SK-N-SH (cell line): ENCODE measurements around the gene FBXO31. TPM values are rescaled to one million over a fixed set of nuclear protein-coding genes. Genes with fewer than 3 reads are reported as not detected.

Source experiments
- CTCF ChIA-PET: fragments of 300-600, 350-600 bp; formaldehyde crosslinking; extraction: SDS; loops from one replicate; lab custom pipeline; 2021; lab: Yijun Ruan, JAX
- POLR2A ChIA-PET: fragments of 350-600 bp; sonication (Branson Sonifier 250); formaldehyde crosslinking; extraction: SDS; loops from one replicate; lab custom pipeline; 2020; ENCODE audit warnings: antibody characterized with exemption, inconsistent platforms; lab: Yijun Ruan, JAX
- DNase-seq: peaks from one replicate; pipeline ENCODE4 v3.0.0; 2012
- H2AFZ ChIP-seq: fragments of 200-600 bp; sonication (generic); 2 replicates; pipeline ENCODE4 v1.8.1; 2016; ENCODE audit warnings: antibody characterized with exemption, mild to moderate bottlenecking, low read depth
- H3F3A ChIP-seq: fragments of 200-600 bp; sonication (generic); replicated peaks from 2 replicates; pipeline ENCODE3; 2016; ENCODE audit warnings: antibody characterized with exemption, mild to moderate bottlenecking; ENCODE audit not compliant: insufficient read depth
- H3K27ac ChIP-seq, 2 experiments: fragments of 200-500 bp in 1 of 2; fragments of 200-600 bp in 1 of 2; sonication (Bioruptor generic) in 1 of 2; sonication (generic), shearing (Covaris generic) in 1 of 2; 2 replicates each; pipeline versions ENCODE4 v1.5.1 to v1.6.1; 2014 to 2016; ENCODE audit warnings: low read depth in 2 of 2, inconsistent platforms in 1 of 2, low read length in 1 of 2, mild to moderate bottlenecking in 1 of 2, mixed read lengths in 1 of 2
- H3K27me3 ChIP-seq: fragments of 200-600 bp; sonication (generic), shearing (Covaris generic); 2 replicates; pipeline ENCODE4 v1.6.1; 2016; ENCODE audit warnings: mixed run types; ENCODE audit not compliant: insufficient read depth
- H3K36me3 ChIP-seq, 2 experiments: fragments of 200-500 bp in 1 of 2; fragments of 200-600 bp in 1 of 2; sonication (Bioruptor generic) in 1 of 2; sonication (generic) in 1 of 2; replicated peaks in 1 of 2; 2 replicates each; pipeline versions ENCODE3 to v1.5.1; 2014 to 2016; ENCODE audit warnings: low read length in 1 of 2, mild to moderate bottlenecking in 1 of 2; ENCODE audit not compliant: insufficient read depth in 2 of 2, control insufficient read depth in 1 of 2
- H3K4me1 ChIP-seq, 2 experiments: fragments of 200-500 bp in 1 of 2; fragments of 200-600 bp in 1 of 2; sonication (Bioruptor generic) in 1 of 2; sonication (generic), shearing (Covaris generic) in 1 of 2; 2 replicates each; pipeline versions ENCODE4 v1.5.1 to v1.6.1; 2014 to 2016; ENCODE audit warnings: low read depth in 1 of 2, low read length in 1 of 2, mixed run types in 1 of 2; ENCODE audit not compliant: insufficient read depth in 2 of 2, control insufficient read depth in 1 of 2
- H3K4me2 ChIP-seq: fragments of 200-600 bp; sonication (generic), shearing (Covaris generic); 2 replicates; pipeline ENCODE4 v1.6.1; 2017; ENCODE audit warnings: mixed run types
- H3K4me3 ChIP-seq, 2 experiments: fragments of 200-500 bp in 1 of 2; fragments of 200-600 bp in 1 of 2; sonication (Bioruptor generic) in 1 of 2; sonication (generic), shearing (Covaris generic) in 1 of 2; 2 replicates each; pipeline versions ENCODE4 v1.5.1 to v1.8.1; 2014 to 2016; ENCODE audit warnings: low read depth in 2 of 2, inconsistent platforms in 1 of 2, low read length in 1 of 2, mild to moderate bottlenecking in 1 of 2, mixed read lengths in 1 of 2, moderate library complexity in 1 of 2
- H3K79me2 ChIP-seq: fragments of 200-600 bp; sonication (generic); 2 replicates; pipeline ENCODE4 v1.8.1; 2017; ENCODE audit warnings: mild to moderate bottlenecking; ENCODE audit not compliant: insufficient read depth
- H3K9ac ChIP-seq: fragments of 200-600 bp; sonication (generic); 2 replicates; pipeline ENCODE4 v1.6.1; 2017; ENCODE audit warnings: mixed run types
- H3K9me2 ChIP-seq: fragments of 200-600 bp; sonication (generic); 2 replicates; pipeline ENCODE4 v1.6.1; 2017; ENCODE audit warnings: mixed run types
- H3K9me3 ChIP-seq: fragments of 200-600 bp; sonication (generic); 2 replicates; pipeline ENCODE4 v1.6.1; 2017; ENCODE audit warnings: mixed run types, mild to moderate bottlenecking, moderate library complexity
- H4K20me1 ChIP-seq: fragments of 200-600 bp; sonication (generic); 2 replicates; pipeline ENCODE4 v1.6.1; 2017; ENCODE audit warnings: mild to moderate bottlenecking, mixed run types; ENCODE audit not compliant: insufficient read depth
- CHD2 ChIP-seq: fragments of 150-350 bp; IDR thresholded peaks from 2 replicates; pipeline ENCODE4 v1.6.1; 2018; ENCODE audit warnings: low read length; ENCODE audit not compliant: partially characterized antibody
- ELF1 ChIP-seq: IDR thresholded peaks from 2 replicates; pipeline ENCODE4 v1.4.0; 2012
- EP300 ChIP-seq, 2 experiments: IDR thresholded peaks; 2 replicates each; pipeline versions ENCODE4 v1.4.0 to v1.6.1; 2012; ENCODE audit warnings: borderline replicate concordance in 1 of 2, low read depth in 1 of 2, low read length in 1 of 2
- EZH2phosphoT487 ChIP-seq: fragments of 200-600 bp; sonication (generic); IDR thresholded peaks from 2 replicates; pipeline ENCODE4 v1.6.1; 2017; ENCODE audit warnings: low read depth, mixed run types, mild to moderate bottlenecking, antibody characterized with exemption, moderate library complexity, borderline replicate concordance
- GATA2 ChIP-seq: sonication (generic); formaldehyde crosslinking; IDR thresholded peaks from 2 replicates; pipeline ENCODE4 v1.5.0; 2020; ENCODE audit warnings: mild to moderate bottlenecking, missing genetic modification reagents
- JUND ChIP-seq: IDR thresholded peaks from 2 replicates; pipeline ENCODE4 v1.4.0; 2012
- MEF2A ChIP-seq: IDR thresholded peaks from 2 replicates; pipeline ENCODE4 v1.4.0; 2012; ENCODE audit warnings: low read depth, borderline replicate concordance
- MXI1 ChIP-seq: IDR thresholded peaks from 2 replicates; pipeline ENCODE4 v1.6.1; 2012; ENCODE audit warnings: mild to moderate bottlenecking, low read depth, low read length, improper control_type of control experiment
- RFX5 ChIP-seq: IDR thresholded peaks from 2 replicates; pipeline ENCODE4 v1.6.1; 2012; ENCODE audit warnings: mild to moderate bottlenecking, improper control_type of control experiment, low read length
- RXRA ChIP-seq: IDR thresholded peaks from 2 replicates; pipeline ENCODE4 v1.4.0; 2012; ENCODE audit warnings: low read depth, mild to moderate bottlenecking, borderline replicate concordance
- SMC3 ChIP-seq: IDR thresholded peaks from 2 replicates; pipeline ENCODE4 v1.6.1; 2012; ENCODE audit warnings: low read depth, low read length, improper control_type of control experiment
- TCF12 ChIP-seq: IDR thresholded peaks from 2 replicates; pipeline ENCODE4 v1.4.0; 2012
- TEAD4 ChIP-seq: IDR thresholded peaks from 2 replicates; pipeline ENCODE4 v1.4.0; 2012; ENCODE audit warnings: mild to moderate bottlenecking, borderline replicate concordance; ENCODE audit not compliant: insufficient read depth
- YY1 ChIP-seq: IDR thresholded peaks from 2 replicates; pipeline ENCODE4 v1.4.0; 2012; ENCODE audit warnings: low read depth, mild to moderate bottlenecking
- WGBS: methylation state at CpG from one replicate; pipeline ENCODE4 v1.1.6; 2017; ENCODE audit warnings: low lambda C conversion rate; 5-methylcytosine and 5-hydroxymethylcytosine counted together
- polyA plus RNA-seq, 3 experiments: library from polyadenylated mRNA; depleted of rRNA; stranded (reverse); fragments of >200 nt; gene quantifications; 2 replicates each; pipeline ENCODE4 v1.2.3, GENCODE V29; 2012
- TF ChIP-seq, protein P1 (sequence below): IDR thresholded peaks from 2 replicates; pipeline ENCODE4 v1.4.0; 2012; ENCODE audit warnings: low read depth
- TF ChIP-seq, protein P2 (sequence below): IDR thresholded peaks from 2 replicates; pipeline ENCODE4 v1.4.0; 2012; ENCODE audit warnings: low read depth, borderline replicate concordance
- TF ChIP-seq, protein P3 (sequence below): fragments of 150-350 bp; IDR thresholded peaks from 2 replicates; pipeline ENCODE4 v1.6.1; 2016; ENCODE audit warnings: mild to moderate bottlenecking, low read depth, low read length
- TF ChIP-seq, protein P4 (sequence below): IDR thresholded peaks from 2 replicates; pipeline ENCODE4; 2012

The FBXO31 gene
- polyA plus RNA-seq, 1 of the 3 experiments (the other 2 are of a cell fraction): 14.2 TPM

DNA sequence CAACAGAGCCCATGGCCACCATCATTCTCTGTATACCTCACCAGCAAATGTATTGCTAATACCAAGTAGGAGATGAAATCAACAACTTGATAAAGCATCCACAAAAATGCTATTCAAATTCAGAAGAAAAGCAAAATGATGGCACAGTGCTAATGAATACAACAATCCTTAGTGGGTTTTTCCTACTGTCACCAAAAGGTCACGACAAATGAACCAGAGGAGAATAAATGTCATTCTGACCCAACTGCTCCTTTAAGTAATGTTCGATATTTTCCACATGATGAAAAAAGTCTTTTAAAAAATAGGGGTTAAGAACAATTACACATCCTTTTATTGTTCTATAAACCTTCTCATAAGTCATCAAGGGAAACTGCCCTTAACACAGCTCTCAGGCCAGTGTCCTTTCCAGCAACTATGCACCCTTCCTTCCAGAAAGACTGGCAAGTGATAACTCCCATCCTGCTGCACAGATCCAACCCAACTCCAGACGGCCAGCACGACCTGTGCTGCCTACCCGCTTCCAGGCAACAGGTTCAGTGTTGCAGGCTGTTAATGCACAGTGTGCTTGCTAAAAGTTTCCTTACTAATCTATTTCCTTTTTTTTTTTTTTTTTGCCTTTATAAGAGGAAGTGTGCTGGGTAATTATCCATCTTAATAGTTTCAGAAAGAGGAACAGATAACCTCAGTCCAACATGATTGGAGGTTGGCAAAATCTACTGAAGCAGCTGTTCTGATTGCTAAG lies 15.4 kb downstream of the FBXO31 start:
- Histone ChIP-seq H3K9me2 (no peaks in the 10 kb centered on the region), H3K4me3 (no peak overlapping the region), H3K9ac (no peak overlapping the region), H3K4me1 (peaks cover 15 to 58% of the 10 kb centered on the region in 2 experiments; a peak in 2 of 4 replicates), H3F3A (no peaks in the 10 kb centered on the region), H2AFZ (no peak overlapping the region), H3K4me2 (no peak overlapping the region), H3K27ac (peak overlapping the region in 1 of 2 experiments; percentile 59; a peak in 2 of 4 replicates), H3K36me3 (peaks cover 0 to under 1% of the 10 kb centered on the region in 2 experiments), H3K9me3 (no peaks in the 10 kb centered on the region), H3K79me2 (peaks cover 85% of the 10 kb centered on the region), H4K20me1 (peaks cover 48% of the 10 kb centered on the region), H3K27me3 (no peaks in the 10 kb centered on the region)
- TF ChIP-seq JUND (no peak), CHD2 (no peak), GATA2 (no peak), RFX5 (no peak), SMC3 (no peak), EZH2phosphoT487 (no peak), MXI1 (no peak), EP300 (IDR thresholded peaks at IDR 0.05; ENCODE audit: borderline replicate concordance in 1 of 2, low read depth in 1 of 2, low read length in 1 of 2) (no peak), TEAD4 (no peak), ELF1 (no peak), MEF2A (no peak), RXRA (no peak), TCF12 (no peak), YY1 (no peak)
- TF ChIP-seq, protein P1, sequence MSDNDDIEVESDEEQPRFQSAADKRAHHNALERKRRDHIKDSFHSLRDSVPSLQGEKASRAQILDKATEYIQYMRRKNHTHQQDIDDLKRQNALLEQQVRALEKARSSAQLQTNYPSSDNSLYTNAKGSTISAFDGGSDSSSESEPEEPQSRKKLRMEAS: no peak
- TF ChIP-seq, protein P2, sequence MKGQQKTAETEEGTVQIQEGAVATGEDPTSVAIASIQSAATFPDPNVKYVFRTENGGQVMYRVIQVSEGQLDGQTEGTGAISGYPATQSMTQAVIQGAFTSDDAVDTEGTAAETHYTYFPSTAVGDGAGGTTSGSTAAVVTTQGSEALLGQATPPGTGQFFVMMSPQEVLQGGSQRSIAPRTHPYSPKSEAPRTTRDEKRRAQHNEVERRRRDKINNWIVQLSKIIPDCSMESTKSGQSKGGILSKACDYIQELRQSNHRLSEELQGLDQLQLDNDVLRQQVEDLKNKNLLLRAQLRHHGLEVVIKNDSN: no peak
- TF ChIP-seq, protein P3, sequence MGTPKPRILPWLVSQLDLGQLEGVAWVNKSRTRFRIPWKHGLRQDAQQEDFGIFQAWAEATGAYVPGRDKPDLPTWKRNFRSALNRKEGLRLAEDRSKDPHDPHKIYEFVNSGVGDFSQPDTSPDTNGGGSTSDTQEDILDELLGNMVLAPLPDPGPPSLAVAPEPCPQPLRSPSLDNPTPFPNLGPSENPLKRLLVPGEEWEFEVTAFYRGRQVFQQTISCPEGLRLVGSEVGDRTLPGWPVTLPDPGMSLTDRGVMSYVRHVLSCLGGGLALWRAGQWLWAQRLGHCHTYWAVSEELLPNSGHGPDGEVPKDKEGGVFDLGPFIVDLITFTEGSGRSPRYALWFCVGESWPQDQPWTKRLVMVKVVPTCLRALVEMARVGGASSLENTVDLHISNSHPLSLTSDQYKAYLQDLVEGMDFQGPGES: no peak
- TF ChIP-seq, protein P4, sequence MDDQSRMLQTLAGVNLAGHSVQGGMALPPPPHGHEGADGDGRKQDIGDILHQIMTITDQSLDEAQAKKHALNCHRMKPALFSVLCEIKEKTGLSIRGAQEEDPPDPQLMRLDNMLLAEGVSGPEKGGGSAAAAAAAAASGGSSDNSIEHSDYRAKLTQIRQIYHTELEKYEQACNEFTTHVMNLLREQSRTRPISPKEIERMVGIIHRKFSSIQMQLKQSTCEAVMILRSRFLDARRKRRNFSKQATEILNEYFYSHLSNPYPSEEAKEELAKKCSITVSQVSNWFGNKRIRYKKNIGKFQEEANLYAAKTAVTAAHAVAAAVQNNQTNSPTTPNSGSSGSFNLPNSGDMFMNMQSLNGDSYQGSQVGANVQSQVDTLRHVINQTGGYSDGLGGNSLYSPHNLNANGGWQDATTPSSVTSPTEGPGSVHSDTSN: no peak
- no peak for DNase-seq
- ChIA-PET CTCF (interaction anchor here (0.8 to 1.4 kb wide), 3 partner anchors 15 to 268 kb away, joined by 3 to 4 read pairs (median 3); partner anchors contain the start of gene FBXO31), POLR2A (interaction anchor here (2.2 kb wide), 1 partner anchor 16 kb away, joined by 10 read pairs; the partner anchor contains the start of gene FBXO31)
- WGBS: 90% methylated on average over 5 of the region's 5 CpGs
